IPS-20b (cell line): ENCODE measurements around the gene CKS1B.

Experiments used
- H3K27ac ChIP-seq: one replicate; pipeline ENCODE4 v1.5.1; 2013; ENCODE audit warnings: low read length
- H3K27me3 ChIP-seq: 2 replicates; pipeline ENCODE4 v1.6.1; 2013; ENCODE audit warnings: mild to moderate bottlenecking, low read length, inconsistent platforms; ENCODE audit not compliant: insufficient read depth
- H3K36me3 ChIP-seq: 2 replicates; pipeline ENCODE4 v1.6.1; 2013; ENCODE audit warnings: low read depth, mild to moderate bottlenecking, inconsistent platforms, low read length, moderate library complexity; ENCODE audit not compliant: insufficient read depth
- H3K4me1 ChIP-seq: 2 replicates; pipeline ENCODE4 v1.6.1; 2013; ENCODE audit warnings: mild to moderate bottlenecking, control low read depth, inconsistent platforms, low read length, moderate library complexity; ENCODE audit not compliant: insufficient read depth
- H3K4me3 ChIP-seq: 2 replicates; pipeline ENCODE4 v1.5.1; 2013; ENCODE audit warnings: mild to moderate bottlenecking, low read length, inconsistent platforms
- H3K9ac ChIP-seq: 2 replicates; pipeline ENCODE4 v1.6.1; 2013; ENCODE audit warnings: low read depth, mild to moderate bottlenecking, inconsistent platforms, low read length, moderate library complexity
- H3K9me3 ChIP-seq: 2 replicates; pipeline ENCODE4 v1.6.1; 2013; ENCODE audit warnings: mild to moderate bottlenecking, low read depth, low read length, inconsistent platforms; ENCODE audit not compliant: insufficient read depth

The CKS1B gene

DNA sequence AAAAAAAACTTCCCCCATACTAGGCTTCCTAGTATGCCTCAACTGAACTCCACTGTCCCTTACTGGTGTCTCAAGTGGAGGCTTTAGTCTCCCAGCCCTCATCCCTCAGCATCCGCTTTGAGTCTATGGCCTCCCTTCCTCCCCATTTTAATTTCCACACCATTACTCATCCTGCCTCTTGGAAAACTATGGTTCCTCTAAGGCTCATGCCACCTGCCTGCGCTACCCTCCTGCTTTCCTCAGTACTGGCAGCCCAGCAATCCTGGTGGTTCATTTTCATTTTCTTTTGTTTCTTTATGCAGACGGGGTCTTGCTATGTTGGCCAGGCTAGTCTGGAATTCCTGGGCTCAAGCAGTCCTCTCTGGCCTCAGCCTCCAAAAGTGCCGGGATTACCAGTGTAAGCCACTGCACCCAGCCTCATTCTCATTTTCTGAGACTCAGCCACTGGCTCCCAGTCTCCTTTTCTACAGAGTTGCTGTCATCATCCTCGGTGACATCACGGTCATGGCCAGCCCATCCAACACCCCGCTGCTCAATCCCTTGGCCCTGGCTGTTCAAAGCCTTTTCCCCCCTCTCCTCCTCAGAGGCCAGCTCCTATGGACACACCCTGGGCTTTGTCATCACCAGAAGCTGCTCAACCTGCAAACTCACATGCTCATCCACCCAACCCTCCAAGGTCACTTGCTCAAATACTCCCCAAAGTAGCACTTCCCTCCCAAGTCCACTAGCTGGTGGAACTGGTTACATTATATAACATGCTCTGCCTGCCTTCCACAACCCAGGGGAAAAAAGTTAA, 35.7 kb upstream of the CKS1B start:
- no peaks in the 10 kb centered on the region for H3K9me3 ChIP-seq
- no peak overlapping the region for H3K27ac ChIP-seq
- H3K9ac ChIP-seq, result no peak overlapping the region
- no peak overlapping the region for H3K4me3 ChIP-seq
- H3K4me1 ChIP-seq, result peaks cover 10% of the 10 kb centered on the region; the same call in 1 of the 2 replicates
- no peaks in the 10 kb centered on the region for H3K36me3 ChIP-seq
- peaks cover 5% of the 10 kb centered on the region; the same call in 1 of the 2 replicates for H3K27me3 ChIP-seq

DNA sequence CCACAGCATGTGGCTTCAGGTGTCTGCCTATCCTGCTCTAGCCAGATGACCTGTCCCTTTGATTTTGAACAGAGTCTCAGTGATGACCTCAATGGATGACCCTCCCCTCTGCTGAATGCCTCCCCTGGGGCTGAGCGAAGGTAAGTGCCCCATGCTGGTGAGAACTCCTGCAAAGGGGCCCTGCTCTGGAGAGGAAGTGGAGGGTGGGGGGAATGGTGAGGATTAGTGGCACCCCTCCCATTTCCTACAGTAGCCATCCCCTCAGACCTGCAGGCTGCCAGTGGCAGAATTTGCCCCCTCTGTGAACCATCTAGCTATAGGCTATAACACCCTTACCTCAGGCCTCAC, 34.3 kb upstream of the CKS1B start:
- no peak overlapping the region for H3K4me3 ChIP-seq

DNA sequence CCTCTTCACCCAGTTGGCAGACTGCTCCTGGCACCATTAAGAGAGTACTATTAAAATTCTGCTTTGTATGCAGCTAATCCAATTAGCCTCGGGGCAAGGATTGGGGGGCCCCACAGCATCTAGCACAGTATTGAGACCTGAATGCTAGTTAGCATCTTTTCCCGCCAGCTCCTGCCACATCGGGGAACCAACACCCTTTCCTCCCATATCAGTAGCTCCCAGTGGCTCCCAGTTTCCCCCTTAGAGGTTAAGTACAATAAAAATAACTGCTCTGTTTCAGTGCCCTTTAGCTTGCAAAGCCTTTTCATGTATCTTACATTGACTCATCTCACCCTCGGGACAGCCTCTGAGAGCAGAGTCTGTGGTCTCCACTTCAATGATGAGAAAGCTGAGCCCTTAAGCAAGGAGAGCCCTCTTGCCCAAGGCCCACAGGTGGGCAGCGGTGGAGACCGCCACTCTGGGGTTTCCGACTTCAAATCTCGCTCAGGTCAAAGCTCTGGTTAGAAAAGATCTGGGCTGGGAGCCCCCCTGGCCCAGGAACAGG, 33.8 kb upstream of the CKS1B start:
- Histone ChIP-seq H3K27ac (no peak overlapping the region), H3K27me3 (peaks cover 3% of the 10 kb centered on the region; the same call in 1 of the 2 replicates), H3K4me3 (no peak overlapping the region), H3K36me3 (no peaks in the 10 kb centered on the region), H3K9me3 (no peaks in the 10 kb centered on the region), H3K9ac (no peak overlapping the region), H3K4me1 (peaks cover 10% of the 10 kb centered on the region; the same call in 1 of the 2 replicates)

More for the DNA sequence above, 34.3 kb upstream of the CKS1B start:
- Histone ChIP-seq H3K36me3 (no peaks in the 10 kb centered on the region), H3K9ac (no peak overlapping the region), H3K27me3 (peaks cover 5% of the 10 kb centered on the region; the same call in 1 of the 2 replicates), H3K4me1 (peaks cover 10% of the 10 kb centered on the region; the same call in 1 of the 2 replicates), H3K27ac (no peak overlapping the region), H3K9me3 (no peaks in the 10 kb centered on the region)

DNA sequence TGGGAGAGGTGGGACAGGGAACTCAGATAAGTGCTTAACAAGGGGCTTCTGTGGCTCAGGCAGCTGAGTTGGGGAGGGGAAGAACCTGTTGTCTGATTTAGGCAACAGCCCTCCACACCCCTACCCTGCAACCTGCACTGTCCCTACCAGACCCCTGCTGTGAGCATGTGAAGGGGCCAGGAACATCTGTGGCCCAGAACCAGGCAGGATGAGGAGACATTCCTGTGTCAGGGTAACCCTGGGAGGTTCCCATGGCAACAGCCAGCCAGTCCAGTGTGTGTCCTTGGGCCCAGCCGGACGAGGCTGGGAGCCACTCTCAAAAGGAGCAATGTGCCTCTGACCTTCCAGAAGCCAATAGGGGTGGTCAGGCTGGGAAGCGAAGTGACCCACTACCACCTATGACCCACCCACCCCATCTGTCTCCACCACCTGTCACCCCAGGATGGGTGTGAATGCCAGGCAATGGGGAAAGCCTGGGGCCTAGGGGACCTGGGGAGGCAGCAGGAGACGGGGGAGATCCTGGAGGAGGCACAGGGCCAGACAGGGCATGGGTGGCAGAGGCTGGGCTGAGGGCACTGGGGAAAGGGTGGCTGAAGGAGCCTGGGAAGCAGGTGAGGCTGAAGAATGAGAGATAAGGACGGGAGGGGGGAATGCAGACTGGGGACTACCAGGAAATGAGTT, 33.0 kb upstream of the CKS1B start:
- Histone ChIP-seq H3K36me3 (no peaks in the 10 kb centered on the region), H3K9ac (no peak overlapping the region), H3K27ac (no peak overlapping the region), H3K27me3 (no peaks in the 10 kb centered on the region), H3K4me3 (no peak overlapping the region), H3K4me1 (peaks cover 8% of the 10 kb centered on the region; the same call in 1 of the 2 replicates), H3K9me3 (no peaks in the 10 kb centered on the region)

DNA sequence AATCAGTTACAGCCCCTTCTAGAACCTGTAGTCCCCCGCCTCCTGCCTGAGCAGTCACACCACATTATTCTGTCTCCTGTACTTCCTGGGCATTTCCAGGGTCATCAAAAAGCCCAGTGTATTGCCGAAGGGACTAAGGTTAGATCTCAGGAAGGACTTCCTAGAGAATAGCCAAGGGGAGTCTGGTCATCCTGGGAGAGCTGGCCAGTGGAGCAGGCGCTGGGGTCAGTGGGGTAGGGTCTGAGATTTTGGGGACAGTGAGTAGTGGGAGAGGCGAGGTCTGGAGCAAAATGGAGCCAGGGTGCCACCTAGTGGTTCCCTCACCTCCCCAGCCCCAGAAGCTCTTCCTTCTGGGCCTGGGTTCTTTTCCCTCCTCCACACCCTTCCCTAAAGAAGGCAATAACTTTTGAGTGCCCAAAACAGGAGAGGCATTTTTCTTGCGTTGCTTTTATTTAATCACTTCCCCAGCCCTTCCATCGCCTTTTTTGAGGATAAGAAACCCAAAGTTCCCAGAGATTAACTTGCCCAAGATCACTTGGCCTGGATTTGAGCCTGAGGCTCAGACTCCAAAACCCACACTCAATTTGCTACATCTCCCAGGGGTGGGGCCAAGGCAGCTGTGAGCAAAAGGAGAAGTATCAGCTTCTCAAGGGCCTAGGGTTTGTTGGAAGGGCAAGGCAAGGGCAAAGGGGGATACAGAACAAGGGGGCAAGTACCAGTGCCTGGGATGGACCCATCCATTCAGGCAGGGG, 30.7 kb upstream of the CKS1B start:
- Histone ChIP-seq H3K4me1 (peaks cover 8% of the 10 kb centered on the region; the same call in 1 of the 2 replicates), H3K9ac (no peak overlapping the region), H3K27ac (no peak overlapping the region), H3K9me3 (no peaks in the 10 kb centered on the region), H3K4me3 (no peak overlapping the region), H3K36me3 (no peaks in the 10 kb centered on the region), H3K27me3 (no peaks in the 10 kb centered on the region)

- H3K4me3 ChIP-seq, result no peak overlapping the region
- no peaks in the 10 kb centered on the region for H3K9me3 ChIP-seq
- H3K27me3 ChIP-seq, result no peaks in the 10 kb centered on the region
- H3K4me1 ChIP-seq, result peaks cover 8% of the 10 kb centered on the region; the same call in 1 of the 2 replicates
- no peak overlapping the region for H3K9ac ChIP-seq
- no peak overlapping the region for H3K27ac ChIP-seq
- no peaks in the 10 kb centered on the region for H3K36me3 ChIP-seq
These were observed 29.9 kb upstream of the CKS1B start for GRCh38 chr1:154944401-154945159.

GRCh38 chr1:154945160-154945961, 29.1 kb upstream of the CKS1B start:
- H3K9ac ChIP-seq, result no peak overlapping the region
- peaks cover 4% of the 10 kb centered on the region; the same call in 1 of the 2 replicates for H3K4me1 ChIP-seq
- H3K4me3 ChIP-seq, result no peak overlapping the region
- no peaks in the 10 kb centered on the region for H3K9me3 ChIP-seq
- no peaks in the 10 kb centered on the region for H3K27me3 ChIP-seq
- no peaks in the 10 kb centered on the region for H3K36me3 ChIP-seq
- H3K27ac ChIP-seq, result no peak overlapping the region

DNA sequence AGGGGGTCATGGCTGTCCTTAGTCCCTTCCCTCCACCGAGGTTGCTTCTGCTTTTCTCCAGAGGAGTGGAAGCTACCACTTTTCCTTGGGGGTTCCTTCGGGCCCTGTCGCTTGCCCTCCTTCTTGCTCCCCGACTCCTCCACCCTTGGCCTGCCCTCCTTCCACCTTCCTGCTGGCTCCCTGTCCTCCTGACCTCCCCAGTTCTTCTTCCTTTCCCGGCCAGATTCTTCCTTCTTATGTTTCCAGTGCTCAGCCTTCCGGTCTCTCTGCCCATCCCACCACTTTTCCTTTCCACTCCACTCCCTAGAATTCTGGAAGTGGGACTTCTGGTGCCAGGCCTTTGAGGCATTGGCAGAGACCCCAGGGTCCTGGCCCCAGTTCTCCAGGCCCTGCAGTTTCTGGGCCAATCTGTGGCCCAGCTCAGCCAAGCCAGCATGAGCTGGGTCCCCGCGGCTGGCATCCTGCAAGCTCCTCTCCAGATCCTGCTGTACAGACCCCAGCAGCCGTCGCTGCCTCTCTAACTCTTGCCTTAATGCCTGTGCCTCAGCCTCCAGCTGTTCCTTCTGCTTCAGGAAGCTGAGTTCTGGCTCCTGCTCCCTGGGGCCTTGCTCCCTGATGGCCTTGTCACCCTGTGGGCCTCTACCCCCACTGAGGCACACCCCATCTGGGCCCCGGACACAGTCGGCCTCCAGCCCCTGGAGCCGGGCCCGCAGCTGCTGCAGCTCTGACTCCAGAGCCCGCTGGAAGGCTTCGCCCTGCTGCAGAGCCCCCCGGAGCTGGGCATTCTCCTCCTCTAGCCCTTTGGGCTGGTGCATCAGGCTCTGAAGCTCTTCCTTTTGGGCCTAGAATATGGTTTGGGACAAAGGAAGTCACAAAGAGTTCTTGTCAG, 28.3 kb upstream of the CKS1B start:
- Histone ChIP-seq H3K27ac (no peak overlapping the region), H3K9ac (no peak overlapping the region)

GRCh38 chr1:154948079-154948478, 26.4 kb upstream of the CKS1B start:
- Histone ChIP-seq H3K36me3 (no peaks in the 10 kb centered on the region), H3K4me3 (no peak overlapping the region), H3K27ac (no peak overlapping the region), H3K27me3 (no peaks in the 10 kb centered on the region), H3K9me3 (no peaks in the 10 kb centered on the region), H3K9ac (no peak overlapping the region), H3K4me1 (no peaks in the 10 kb centered on the region)

More for the DNA sequence above, 28.3 kb upstream of the CKS1B start:
- Histone ChIP-seq H3K4me1 (no peaks in the 10 kb centered on the region), H3K4me3 (no peak overlapping the region), H3K27me3 (no peaks in the 10 kb centered on the region), H3K36me3 (no peaks in the 10 kb centered on the region), H3K9me3 (no peaks in the 10 kb centered on the region)
